Neuronal stem cell (in vitro differentiated cells): ENCODE results near the gene NT5DC2.
A peak's percentile ranks its signal among the peaks of the same experiment; 100 is the strongest.

ENCODE experiments used
- DNase-seq: peaks from one replicate; pipeline ENCODE4 v3.0.0-alpha.2; 2013; ENCODE audit warnings: low spot score
- H2AFZ ChIP-seq: one replicate; pipeline ENCODE4 v1.6.1; 2013; ENCODE audit warnings: mild to moderate bottlenecking, low read length, inconsistent platforms
- H2AK5ac ChIP-seq: 2 replicates; pipeline ENCODE4 v1.6.1; 2013; ENCODE audit warnings: low read depth, mild to moderate bottlenecking, inconsistent platforms, low read length, moderate library complexity, mixed read lengths
- H2BK120ac ChIP-seq: 2 replicates; pipeline ENCODE4 v1.6.1; 2013; ENCODE audit warnings: low read depth, mild to moderate bottlenecking, inconsistent platforms, low read length, moderate library complexity, mixed read lengths
- H2BK12ac ChIP-seq: one replicate; pipeline ENCODE4 v1.6.1; 2013; ENCODE audit warnings: low read length, inconsistent platforms
- H2BK15ac ChIP-seq: 2 replicates; pipeline ENCODE4 v1.6.1; 2013; ENCODE audit warnings: mild to moderate bottlenecking, low read length, inconsistent platforms, mixed read lengths
- H2BK5ac ChIP-seq: one replicate; pipeline ENCODE4 v1.6.1; 2013; ENCODE audit warnings: inconsistent platforms, mild to moderate bottlenecking, low read length, moderate library complexity
- H3K14ac ChIP-seq: one replicate; pipeline ENCODE4 v1.6.1; 2013; ENCODE audit warnings: low read length, inconsistent platforms
- H3K18ac ChIP-seq: 2 replicates; pipeline ENCODE4 v1.6.1; 2013; ENCODE audit warnings: low read length, inconsistent platforms
- H3K23ac ChIP-seq: 2 replicates; pipeline ENCODE4 v1.6.1; 2013; ENCODE audit warnings: low read depth, mild to moderate bottlenecking, mixed read lengths, low read length, inconsistent platforms; ENCODE audit not compliant: poor library complexity
- H3K27ac ChIP-seq: replicated peaks from 3 replicates; pipeline ENCODE4 v1.5.1; 2013; ENCODE audit warnings: low read length, inconsistent platforms
- H3K27me3 ChIP-seq, 3 experiments: 2 replicates each; pipeline ENCODE4 v1.6.1; 2013; ENCODE audit warnings: low read length in 3 of 3, mild to moderate bottlenecking in 2 of 3, inconsistent platforms in 1 of 3, low read depth in 1 of 3, mixed read lengths in 1 of 3, moderate library complexity in 1 of 3; ENCODE audit not compliant: control insufficient read depth in 3 of 3, insufficient read depth in 3 of 3
- H3K36me3 ChIP-seq, 2 donors: replicated peaks in 1 of 2; 2 replicates each; pipeline ENCODE4 v1.6.1; 2013; ENCODE audit warnings: low read length in 2 of 2; ENCODE audit not compliant: control insufficient read depth in 2 of 2, insufficient read depth in 2 of 2
- H3K4ac ChIP-seq: 2 replicates; pipeline ENCODE4 v1.6.1; 2013; ENCODE audit warnings: inconsistent platforms, mild to moderate bottlenecking, low read length, moderate library complexity
- H3K4me1 ChIP-seq, 2 donors: 1 replicate in 1 of 2; 2 replicates in 1 of 2; pipeline ENCODE4 v1.6.1; 2013; ENCODE audit warnings: low read length in 2 of 2, low read depth in 1 of 2; ENCODE audit not compliant: control insufficient read depth in 2 of 2, insufficient read depth in 1 of 2
- H3K4me2 ChIP-seq: one replicate; pipeline ENCODE4 v1.6.1; 2013; ENCODE audit warnings: mild to moderate bottlenecking, low read length, inconsistent platforms; ENCODE audit not compliant: insufficient read depth, poor library complexity, severe bottlenecking
- H3K4me3 ChIP-seq, 2 donors: 2 replicates each; pipeline ENCODE4 v1.5.1; 2013; ENCODE audit warnings: low read length in 2 of 2, mild to moderate bottlenecking in 2 of 2, inconsistent platforms in 1 of 2, moderate library complexity in 1 of 2
- H3K79me1 ChIP-seq: one replicate; pipeline ENCODE4 v1.6.1; 2013; ENCODE audit warnings: low read depth, mild to moderate bottlenecking, inconsistent platforms, low read length, moderate library complexity
- H3K9ac ChIP-seq: one replicate; pipeline ENCODE4 v1.6.1; 2013; ENCODE audit warnings: mild to moderate bottlenecking, low read depth, low read length, inconsistent platforms; ENCODE audit not compliant: poor library complexity
- H3K9me3 ChIP-seq, 2 donors: replicated peaks in 1 of 2; 2 replicates each; pipeline versions ENCODE3 to v1.6.1; 2013; ENCODE audit warnings: low read length in 2 of 2, mild to moderate bottlenecking in 2 of 2, inconsistent platforms in 1 of 2, low read depth in 1 of 2, mixed read lengths in 1 of 2, moderate library complexity in 1 of 2; ENCODE audit not compliant: control insufficient read depth in 2 of 2, insufficient read depth in 1 of 2
- H4K8ac ChIP-seq: one replicate; pipeline ENCODE4 v1.6.1; 2013; ENCODE audit warnings: low read depth, mild to moderate bottlenecking, inconsistent platforms, low read length, moderate library complexity
- H4K91ac ChIP-seq: one replicate; pipeline ENCODE4 v1.6.1; 2013; ENCODE audit warnings: low read length, low read depth, mild to moderate bottlenecking, inconsistent platforms; ENCODE audit not compliant: poor library complexity
- WGBS, 2 donors: extraction: QIAGEN DNeasy Blood & Tissue Kit; methylation state at CpG; one replicate each; pipeline ENCODE4 v1.1.7; 2013; ENCODE audit warnings: missing lambda C conversion rate in 2 of 2, mixed read lengths in 1 of 2; ENCODE audit not compliant: insufficient read length in 2 of 2, insufficient replicate concordance in 1 of 2; ENCODE audit errors: extremely low coverage in 2 of 2; 5-methylcytosine and 5-hydroxymethylcytosine counted together

Gene NT5DC2

GRCh38 chr3:52506266-52506966 lies 27.2 kb downstream of the NT5DC2 start:
- H4K91ac ChIP-seq = no peak overlapping the region
- no peak overlapping the region for H3K27ac ChIP-seq
- no peak for DNase-seq
- H2BK12ac ChIP-seq = peak overlapping the region; percentile 95
- H2BK5ac ChIP-seq = no peak overlapping the region
- no peak overlapping the region for H3K9ac ChIP-seq
- no peak overlapping the region for H2BK120ac ChIP-seq
- H3K9me3 ChIP-seq = no peaks in the 10 kb centered on the region
- no peak overlapping the region for H3K4me2 ChIP-seq
- peak overlapping the region; percentile 59 for H3K18ac ChIP-seq
- peak overlapping the region; percentile 94 for H2BK15ac ChIP-seq
- H3K23ac ChIP-seq = peak overlapping the region; percentile 81
- peaks cover 0 to 35% (median 0%) of the 10 kb centered on the region in 3 experiments for H3K27me3 ChIP-seq
- no peak overlapping the region for H3K14ac ChIP-seq
- peak overlapping the region; percentile 96 for H2AK5ac ChIP-seq
- H4K8ac ChIP-seq = no peak overlapping the region
- H3K4me1 ChIP-seq = peaks cover 0 to 17% of the 10 kb centered on the region in 2 donors
- WGBS, 2 donors = no CpG with 5 or more reads among the region's 27 CpGs
- peak overlapping the region; percentile 29 for H3K4ac ChIP-seq
- H3K4me3 ChIP-seq = peak overlapping the region in 1 of 2 donors; percentile 54
- no peaks in the 10 kb centered on the region for H3K36me3 ChIP-seq
- peaks cover 2% of the 10 kb centered on the region for H3K79me1 ChIP-seq
- H2AFZ ChIP-seq = no peak overlapping the region

DNA sequence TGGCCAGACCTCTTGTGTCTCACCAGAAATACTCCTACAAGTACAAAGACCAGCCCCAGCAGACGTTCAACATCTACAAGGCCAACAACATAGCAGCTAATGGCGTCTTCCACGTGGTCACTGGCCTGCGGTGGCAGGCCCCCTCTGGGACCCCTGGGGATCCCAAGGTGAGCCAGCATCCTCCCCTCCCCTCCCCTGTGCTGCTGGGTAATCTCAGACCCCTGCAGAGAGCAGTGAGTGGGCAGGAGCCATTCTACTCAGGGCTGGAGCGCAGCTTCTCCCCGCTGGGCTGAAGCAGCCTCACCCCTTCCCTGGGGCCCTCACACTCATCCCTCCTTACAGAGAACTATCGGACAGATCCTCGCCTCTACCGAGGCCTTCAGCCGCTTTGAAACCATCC lies 28.7 kb downstream of the NT5DC2 start:
- no CpG with 5 or more reads among the region's 10 CpGs for WGBS, 2 donors
- Histone ChIP-seq H2BK120ac (no peak overlapping the region), H3K4me1 (peaks cover 0 to 17% of the 10 kb centered on the region in 2 donors), H3K14ac (no peak overlapping the region), H3K9me3 (no peaks in the 10 kb centered on the region), H3K36me3 (no peaks in the 10 kb centered on the region), H3K27ac (no peak overlapping the region), H3K79me1 (peaks cover 2% of the 10 kb centered on the region), H3K27me3 (peaks cover 0 to 25% (median 0%) of the 10 kb centered on the region in 3 experiments), H3K4ac (no peak overlapping the region), H2BK5ac (no peak overlapping the region), H4K91ac (no peak overlapping the region), H2AFZ (no peak overlapping the region), H2BK15ac (peak overlapping the region; percentile 39), H2BK12ac (no peak overlapping the region), H3K18ac (peak overlapping the region; percentile 58), H3K4me3 (no peak overlapping the region), H3K9ac (no peak overlapping the region), H4K8ac (no peak overlapping the region), H3K4me2 (no peak overlapping the region), H3K23ac (no peak overlapping the region), H2AK5ac (peak overlapping the region; percentile 84)
- DNase-seq = no peak

- H3K27me3 ChIP-seq = peaks cover 0 to 21% (median 0%) of the 10 kb centered on the region in 3 experiments
- H4K8ac ChIP-seq = no peak overlapping the region
- H2BK120ac ChIP-seq = no peak overlapping the region
- no peak overlapping the region for H3K14ac ChIP-seq
- no peak overlapping the region for H3K27ac ChIP-seq
- peak overlapping the region; percentile 89 for H3K18ac ChIP-seq
- no peak overlapping the region for H2BK12ac ChIP-seq
- peak overlapping the region; percentile 65 for H3K23ac ChIP-seq
- H3K4ac ChIP-seq = peak overlapping the region; percentile 84
- H3K36me3 ChIP-seq = no peaks in the 10 kb centered on the region
- H3K4me3 ChIP-seq = no peak overlapping the region
- H3K9me3 ChIP-seq = no peaks in the 10 kb centered on the region
- no peak overlapping the region for H3K9ac ChIP-seq
- peaks cover 0 to 17% of the 10 kb centered on the region in 2 donors for H3K4me1 ChIP-seq
- H2AK5ac ChIP-seq = peak overlapping the region; percentile 96
- H2AFZ ChIP-seq = no peak overlapping the region
- no peak for DNase-seq
- no peak overlapping the region for H3K4me2 ChIP-seq
- no CpG with 5 or more reads among the region's 23 CpGs for WGBS, 2 donors
- H3K79me1 ChIP-seq = peaks cover 2% of the 10 kb centered on the region
- peak overlapping the region; percentile 13 for H2BK5ac ChIP-seq
- H4K91ac ChIP-seq = no peak overlapping the region
- peak overlapping the region; percentile 91 for H2BK15ac ChIP-seq
Observed at GRCh38 chr3:52503788-52504424, 29.8 kb downstream of the NT5DC2 start.

- no peak overlapping the region for H3K9ac ChIP-seq
- no peak overlapping the region for H2BK5ac ChIP-seq
- no peak overlapping the region for H4K91ac ChIP-seq
- peaks cover 2% of the 10 kb centered on the region for H3K79me1 ChIP-seq
- peaks cover 0 to 22% (median 0%) of the 10 kb centered on the region in 3 experiments for H3K27me3 ChIP-seq
- H3K4me3 ChIP-seq = no peak overlapping the region
- H4K8ac ChIP-seq = no peak overlapping the region
- no peaks in the 10 kb centered on the region for H3K9me3 ChIP-seq
- peak overlapping the region; percentile 96 for H2AK5ac ChIP-seq
- H2AFZ ChIP-seq = no peak overlapping the region
- no peak overlapping the region for H2BK120ac ChIP-seq
- H3K18ac ChIP-seq = no peak overlapping the region
- no peak overlapping the region for H3K23ac ChIP-seq
- no peak overlapping the region for H3K4ac ChIP-seq
- H2BK12ac ChIP-seq = no peak overlapping the region
- no peaks in the 10 kb centered on the region for H3K36me3 ChIP-seq
- DNase-seq = no peak
- no peak overlapping the region for H3K14ac ChIP-seq
- H3K4me1 ChIP-seq = peaks cover 0 to 17% of the 10 kb centered on the region in 2 donors
- peak overlapping the region; percentile 49 for H2BK15ac ChIP-seq
- no peak overlapping the region for H3K27ac ChIP-seq
- WGBS, 2 donors = no CpG with 5 or more reads among the region's 11 CpGs
- H3K4me2 ChIP-seq = no peak overlapping the region
Observed at GRCh38 chr3:52502808-52503350, 30.8 kb downstream of the NT5DC2 start.
